Breast epithelium (tissue), 3 donors: ENCODE data around the gene SMG7.

ENCODE experiments used
- CTCF ChIP-seq, 3 donors: fragments of 450-650 bp; IDR thresholded peaks; one replicate each; pipeline ENCODE4 v1.5.1; 2016 to 2017; ENCODE audit warnings: antibody characterized with exemption in 3 of 3, mild to moderate bottlenecking in 3 of 3, moderate library complexity in 3 of 3
- POLR2A ChIP-seq: fragments of 450-650 bp; IDR thresholded peaks from one replicate; pipeline ENCODE4 v1.6.1; 2016; ENCODE audit warnings: antibody characterized with exemption, mild to moderate bottlenecking, moderate library complexity
- POLR2AphosphoS5 ChIP-seq, 3 donors: sonication (generic); formaldehyde crosslinking; IDR thresholded peaks; one replicate each; pipeline ENCODE4 v1.6.1; 2017; ENCODE audit warnings: antibody characterized with exemption in 3 of 3

- no peak for TF ChIP-seq CTCF (IDR thresholded peaks at IDR 0.05)
- TF ChIP-seq POLR2A = no peak
- no peak for TF ChIP-seq POLR2AphosphoS5 (IDR thresholded peaks at IDR 0.05)
These were observed 48.8 kb upstream of the SMG7 start for GRCh38 chr1:183423541-183423940.
